Measurements from ENCODE around the gene HSF2BP. TPM values are rescaled to one million over a fixed set of nuclear protein-coding genes. Genes with fewer than 3 reads are reported as not detected.

HSF2BP gene
- total and polyA plus RNA-seq, 5 donors from 2014 or later = 0.20 to 0.61 (median 0.38) TPM

- Histone ChIP-seq H3K4me1 (ENCODE audit: control insufficient read depth, insufficient read depth, low read length, poor library complexity, severe bottlenecking) (peaks cover 7% of the 10 kb centered on the region), H3K27me3 (ENCODE audit: control insufficient read depth, insufficient read depth, low read length) (no peaks in the 10 kb centered on the region), H3K4me3 (ENCODE audit: low read depth, low read length) (no peak overlapping the region), H3K27ac (ENCODE audit: insufficient read depth, low read length, poor library complexity, severe bottlenecking) (no peak overlapping the region), H3K9me3 (ENCODE audit: control insufficient read depth in 2 of 2, low read length in 2 of 2) (no peaks in the 10 kb centered on the region), H3K36me3 (ENCODE audit: control insufficient read depth, insufficient read depth, low read length) (peaks cover 52% of the 10 kb centered on the region)
- ATAC-seq (ENCODE audit: low read depth in 2 of 2) (no peak), DNase-seq (peak in 1 of 3 donors; percentile 8)
- peaks cover 29% of the 10 kb centered on the region for H3K36me3 Mint-ChIP-seq
- H3K27me3 Mint-ChIP-seq = no peaks in the 10 kb centered on the region
- H3K9me3 Mint-ChIP-seq = peaks cover 0 to 4% (median 0%) of the 10 kb centered on the region in 7 donors
- H3K4me3 Mint-ChIP-seq = peak overlapping the region in 2 of 4 donors; percentile 6 to 19
- H3K27ac Mint-ChIP-seq = peak overlapping the region in 1 of 3 donors; percentile 77
- H3K4me1 Mint-ChIP-seq = peaks cover 4 to 49% (median 28%) of the 10 kb centered on the region in 4 donors
Observed at GRCh38 chr21:43667191-43667904, 8.1 kb upstream of the HSF2BP start.

GRCh38 chr21:43665879-43666278 is 6.6 kb upstream of the HSF2BP start:
- peaks cover 35% of the 10 kb centered on the region for H3K36me3 Mint-ChIP-seq
- no peak overlapping the region for H3K4me3 ChIP-seq (ENCODE audit: low read depth, low read length)
- no peak overlapping the region for H3K27ac Mint-ChIP-seq
- H3K4me1 ChIP-seq (ENCODE audit: control insufficient read depth, insufficient read depth, low read length, poor library complexity, severe bottlenecking) = peaks cover 21% of the 10 kb centered on the region
- peaks cover 0 to 4% (median 0%) of the 10 kb centered on the region in 7 donors for H3K9me3 Mint-ChIP-seq
- H3K27ac ChIP-seq (ENCODE audit: insufficient read depth, low read length, poor library complexity, severe bottlenecking) = no peak overlapping the region
- H3K4me1 Mint-ChIP-seq = peaks cover 10 to 63% (median 41%) of the 10 kb centered on the region in 4 donors
- H3K27me3 Mint-ChIP-seq = no peaks in the 10 kb centered on the region
- H3K9me3 ChIP-seq (ENCODE audit: control insufficient read depth in 2 of 2, low read length in 2 of 2) = no peaks in the 10 kb centered on the region
- H3K4me3 Mint-ChIP-seq = peak overlapping the region in 2 of 4 donors; percentile 64 to 77
- ATAC-seq (ENCODE audit: low read depth in 2 of 2) (no peak), DNase-seq (no peak)
- H3K27me3 ChIP-seq (ENCODE audit: control insufficient read depth, insufficient read depth, low read length) = no peaks in the 10 kb centered on the region
- H3K36me3 ChIP-seq (ENCODE audit: control insufficient read depth, insufficient read depth, low read length) = peaks cover 50% of the 10 kb centered on the region

GRCh38 chr21:43664358-43664757 is 5.1 kb upstream of the HSF2BP start:
- peaks cover 38% of the 10 kb centered on the region for H3K36me3 ChIP-seq (ENCODE audit: control insufficient read depth, insufficient read depth, low read length)
- no peaks in the 10 kb centered on the region for H3K27me3 ChIP-seq (ENCODE audit: control insufficient read depth, insufficient read depth, low read length)
- Mint-ChIP-seq H3K4me1 (peaks cover 10 to 74% (median 45%) of the 10 kb centered on the region in 4 donors), H3K36me3 (peaks cover 30% of the 10 kb centered on the region), H3K4me3 (peak overlapping the region in 1 of 4 donors; percentile 61), H3K27ac (no peak overlapping the region), H3K9me3 (peaks cover 0 to 4% (median 0%) of the 10 kb centered on the region in 7 donors), H3K27me3 (peaks cover 4% of the 10 kb centered on the region)
- ATAC-seq (ENCODE audit: low read depth in 2 of 2) (no peak), DNase-seq (no peak)
- no peaks in the 10 kb centered on the region for H3K9me3 ChIP-seq (ENCODE audit: control insufficient read depth in 2 of 2, low read length in 2 of 2)
- peaks cover 33% of the 10 kb centered on the region for H3K4me1 ChIP-seq (ENCODE audit: control insufficient read depth, insufficient read depth, low read length, poor library complexity, severe bottlenecking)
- H3K27ac ChIP-seq (ENCODE audit: insufficient read depth, low read length, poor library complexity, severe bottlenecking) = no peak overlapping the region
- no peak overlapping the region for H3K4me3 ChIP-seq (ENCODE audit: low read depth, low read length)

GRCh38 chr21:43663033-43663432 is 3.7 kb upstream of the HSF2BP start:
- DNase-seq (peak in 1 of 3 donors; percentile 30), ATAC-seq (ENCODE audit: low read depth in 2 of 2) (no peak)
- H3K27ac Mint-ChIP-seq = peak overlapping the region in 2 of 3 donors; percentile 3 to 69
- H3K27me3 Mint-ChIP-seq = peaks cover 4% of the 10 kb centered on the region
- H3K36me3 Mint-ChIP-seq = peaks cover 30% of the 10 kb centered on the region
- H3K4me3 Mint-ChIP-seq = peak overlapping the region in 2 of 4 donors; percentile 74 to 83
- Histone ChIP-seq H3K4me3 (ENCODE audit: low read depth, low read length) (peak overlapping the region; percentile 37), H3K36me3 (ENCODE audit: control insufficient read depth, insufficient read depth, low read length) (peaks cover 38% of the 10 kb centered on the region), H3K27me3 (ENCODE audit: control insufficient read depth, insufficient read depth, low read length) (no peaks in the 10 kb centered on the region), H3K27ac (ENCODE audit: insufficient read depth, low read length, poor library complexity, severe bottlenecking) (no peak overlapping the region), H3K9me3 (ENCODE audit: control insufficient read depth in 2 of 2, low read length in 2 of 2) (no peaks in the 10 kb centered on the region), H3K4me1 (ENCODE audit: control insufficient read depth, insufficient read depth, low read length, poor library complexity, severe bottlenecking) (peaks cover 42% of the 10 kb centered on the region)
- H3K9me3 Mint-ChIP-seq = peaks cover 0 to 4% (median 0%) of the 10 kb centered on the region in 7 donors
- peaks cover 10 to 74% (median 43%) of the 10 kb centered on the region in 4 donors for H3K4me1 Mint-ChIP-seq

- ATAC-seq (ENCODE audit: low read depth in 2 of 2) (no peak), DNase-seq (no peak)
- H3K9me3 Mint-ChIP-seq = peaks cover 0 to 4% (median 0%) of the 10 kb centered on the region in 7 donors
- H3K4me3 Mint-ChIP-seq = peak overlapping the region in 1 of 4 donors; percentile 83
- H3K4me3 ChIP-seq (ENCODE audit: low read depth, low read length) = peak overlapping the region; percentile 37
- H3K27me3 ChIP-seq (ENCODE audit: control insufficient read depth, insufficient read depth, low read length) = no peaks in the 10 kb centered on the region
- H3K36me3 Mint-ChIP-seq = peaks cover 27% of the 10 kb centered on the region
- peaks cover 42% of the 10 kb centered on the region for H3K4me1 ChIP-seq (ENCODE audit: control insufficient read depth, insufficient read depth, low read length, poor library complexity, severe bottlenecking)
- no peak overlapping the region for H3K27ac ChIP-seq (ENCODE audit: insufficient read depth, low read length, poor library complexity, severe bottlenecking)
- H3K36me3 ChIP-seq (ENCODE audit: control insufficient read depth, insufficient read depth, low read length) = peaks cover 38% of the 10 kb centered on the region
- peaks cover 4% of the 10 kb centered on the region for H3K27me3 Mint-ChIP-seq
- peak overlapping the region in 1 of 3 donors; percentile 95 for H3K27ac Mint-ChIP-seq
- H3K4me1 Mint-ChIP-seq = peaks cover 7 to 75% (median 39%) of the 10 kb centered on the region in 4 donors
- H3K9me3 ChIP-seq (ENCODE audit: control insufficient read depth in 2 of 2, low read length in 2 of 2) = no peaks in the 10 kb centered on the region
Observed at GRCh38 chr21:43662286-43662685, 3.0 kb upstream of the HSF2BP start.

- Histone ChIP-seq H3K27ac (ENCODE audit: insufficient read depth, low read length, poor library complexity, severe bottlenecking) (peak overlapping the region; percentile 88), H3K27me3 (ENCODE audit: control insufficient read depth, insufficient read depth, low read length) (no peaks in the 10 kb centered on the region), H3K9me3 (ENCODE audit: control insufficient read depth in 2 of 2, low read length in 2 of 2) (no peaks in the 10 kb centered on the region), H3K4me1 (ENCODE audit: control insufficient read depth, insufficient read depth, low read length, poor library complexity, severe bottlenecking) (peaks cover 38% of the 10 kb centered on the region), H3K4me3 (ENCODE audit: low read depth, low read length) (no peak overlapping the region), H3K36me3 (ENCODE audit: control insufficient read depth, insufficient read depth, low read length) (peaks cover 15% of the 10 kb centered on the region)
- Mint-ChIP-seq H3K27me3 (peaks cover 4% of the 10 kb centered on the region), H3K4me1 (peaks cover 6 to 50% (median 31%) of the 10 kb centered on the region in 4 donors), H3K4me3 (peak overlapping the region in 3 of 4 donors; percentile 78 to 95 (median 86)), H3K27ac (peak overlapping the region; percentile 90 to 92 (median 91)), H3K36me3 (peaks cover 13% of the 10 kb centered on the region), H3K9me3 (no peaks in the 10 kb centered on the region)
- ATAC-seq (ENCODE audit: low read depth in 2 of 2) = no peak
- DNase-seq = no peak
Observed at GRCh38 chr21:43658769-43659135, 536 bp downstream of the HSF2BP start.

GRCh38 chr21:43658088-43658741 is 1.1 kb downstream of the HSF2BP start:
- Histone ChIP-seq H3K27me3 (ENCODE audit: control insufficient read depth, insufficient read depth, low read length) (no peaks in the 10 kb centered on the region), H3K4me1 (ENCODE audit: control insufficient read depth, insufficient read depth, low read length, poor library complexity, severe bottlenecking) (peaks cover 35% of the 10 kb centered on the region), H3K36me3 (ENCODE audit: control insufficient read depth, insufficient read depth, low read length) (peaks cover 13% of the 10 kb centered on the region), H3K4me3 (ENCODE audit: low read depth, low read length) (no peak overlapping the region), H3K27ac (ENCODE audit: insufficient read depth, low read length, poor library complexity, severe bottlenecking) (peak overlapping the region; percentile 88), H3K9me3 (ENCODE audit: control insufficient read depth in 2 of 2, low read length in 2 of 2) (no peaks in the 10 kb centered on the region)
- Mint-ChIP-seq H3K27ac (no peak overlapping the region), H3K36me3 (peaks cover 18% of the 10 kb centered on the region), H3K27me3 (peaks cover 4% of the 10 kb centered on the region), H3K9me3 (no peaks in the 10 kb centered on the region), H3K4me1 (peaks cover 6 to 48% (median 30%) of the 10 kb centered on the region in 4 donors), H3K4me3 (peak overlapping the region in 3 of 4 donors; percentile 21 to 33 (median 31))
- ATAC-seq (ENCODE audit: low read depth in 2 of 2) (no peak), DNase-seq (no peak)
